ENCODE measurements around the gene CSF3.

DNA sequence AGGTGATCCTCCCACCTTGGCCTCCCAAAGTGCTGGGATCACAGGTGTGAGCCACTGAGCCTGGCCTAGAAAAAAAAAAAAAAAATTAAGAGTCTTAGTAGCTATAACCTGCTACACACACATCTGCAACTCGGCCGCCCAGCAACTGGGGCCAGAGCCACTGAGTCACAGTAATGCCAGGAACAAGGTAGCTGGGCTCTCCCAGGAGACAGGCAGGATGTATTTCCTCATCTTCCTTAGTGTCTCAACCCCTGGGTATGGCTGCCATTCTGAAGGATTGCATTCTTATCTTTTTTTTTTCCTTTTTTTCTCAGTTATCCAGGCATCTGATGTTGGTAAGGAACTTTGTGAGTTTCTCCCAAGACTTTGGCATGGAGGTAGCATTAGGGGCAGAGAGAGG lies 41.7 kb upstream of the CSF3 start:
- TF ChIP-seq, protein P1, sequence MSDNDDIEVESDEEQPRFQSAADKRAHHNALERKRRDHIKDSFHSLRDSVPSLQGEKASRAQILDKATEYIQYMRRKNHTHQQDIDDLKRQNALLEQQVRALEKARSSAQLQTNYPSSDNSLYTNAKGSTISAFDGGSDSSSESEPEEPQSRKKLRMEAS (IDR thresholded peaks at IDR 0.05) = no peak
- TF ChIP-seq, protein P2, sequence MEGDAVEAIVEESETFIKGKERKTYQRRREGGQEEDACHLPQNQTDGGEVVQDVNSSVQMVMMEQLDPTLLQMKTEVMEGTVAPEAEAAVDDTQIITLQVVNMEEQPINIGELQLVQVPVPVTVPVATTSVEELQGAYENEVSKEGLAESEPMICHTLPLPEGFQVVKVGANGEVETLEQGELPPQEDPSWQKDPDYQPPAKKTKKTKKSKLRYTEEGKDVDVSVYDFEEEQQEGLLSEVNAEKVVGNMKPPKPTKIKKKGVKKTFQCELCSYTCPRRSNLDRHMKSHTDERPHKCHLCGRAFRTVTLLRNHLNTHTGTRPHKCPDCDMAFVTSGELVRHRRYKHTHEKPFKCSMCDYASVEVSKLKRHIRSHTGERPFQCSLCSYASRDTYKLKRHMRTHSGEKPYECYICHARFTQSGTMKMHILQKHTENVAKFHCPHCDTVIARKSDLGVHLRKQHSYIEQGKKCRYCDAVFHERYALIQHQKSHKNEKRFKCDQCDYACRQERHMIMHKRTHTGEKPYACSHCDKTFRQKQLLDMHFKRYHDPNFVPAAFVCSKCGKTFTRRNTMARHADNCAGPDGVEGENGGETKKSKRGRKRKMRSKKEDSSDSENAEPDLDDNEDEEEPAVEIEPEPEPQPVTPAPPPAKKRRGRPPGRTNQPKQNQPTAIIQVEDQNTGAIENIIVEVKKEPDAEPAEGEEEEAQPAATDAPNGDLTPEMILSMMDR (IDR thresholded peaks at IDR 0.05; ENCODE audit: low read depth, low read length, missing input control) = no peak
- TF ChIP-seq HNF4G (IDR thresholded peaks at IDR 0.05) (no peak), RAD21 (IDR thresholded peaks at IDR 0.05) (no peak), TAF1 (conservative IDR thresholded peaks at IDR 0.05) (no peak), EGR1 (IDR thresholded peaks at IDR 0.05; ENCODE audit: low read depth in 2 of 2) (no peak), JUND (IDR thresholded peaks at IDR 0.05) (no peak), YY1 (IDR thresholded peaks at IDR 0.05) (no peak)
- TF ChIP-seq, protein P3, sequence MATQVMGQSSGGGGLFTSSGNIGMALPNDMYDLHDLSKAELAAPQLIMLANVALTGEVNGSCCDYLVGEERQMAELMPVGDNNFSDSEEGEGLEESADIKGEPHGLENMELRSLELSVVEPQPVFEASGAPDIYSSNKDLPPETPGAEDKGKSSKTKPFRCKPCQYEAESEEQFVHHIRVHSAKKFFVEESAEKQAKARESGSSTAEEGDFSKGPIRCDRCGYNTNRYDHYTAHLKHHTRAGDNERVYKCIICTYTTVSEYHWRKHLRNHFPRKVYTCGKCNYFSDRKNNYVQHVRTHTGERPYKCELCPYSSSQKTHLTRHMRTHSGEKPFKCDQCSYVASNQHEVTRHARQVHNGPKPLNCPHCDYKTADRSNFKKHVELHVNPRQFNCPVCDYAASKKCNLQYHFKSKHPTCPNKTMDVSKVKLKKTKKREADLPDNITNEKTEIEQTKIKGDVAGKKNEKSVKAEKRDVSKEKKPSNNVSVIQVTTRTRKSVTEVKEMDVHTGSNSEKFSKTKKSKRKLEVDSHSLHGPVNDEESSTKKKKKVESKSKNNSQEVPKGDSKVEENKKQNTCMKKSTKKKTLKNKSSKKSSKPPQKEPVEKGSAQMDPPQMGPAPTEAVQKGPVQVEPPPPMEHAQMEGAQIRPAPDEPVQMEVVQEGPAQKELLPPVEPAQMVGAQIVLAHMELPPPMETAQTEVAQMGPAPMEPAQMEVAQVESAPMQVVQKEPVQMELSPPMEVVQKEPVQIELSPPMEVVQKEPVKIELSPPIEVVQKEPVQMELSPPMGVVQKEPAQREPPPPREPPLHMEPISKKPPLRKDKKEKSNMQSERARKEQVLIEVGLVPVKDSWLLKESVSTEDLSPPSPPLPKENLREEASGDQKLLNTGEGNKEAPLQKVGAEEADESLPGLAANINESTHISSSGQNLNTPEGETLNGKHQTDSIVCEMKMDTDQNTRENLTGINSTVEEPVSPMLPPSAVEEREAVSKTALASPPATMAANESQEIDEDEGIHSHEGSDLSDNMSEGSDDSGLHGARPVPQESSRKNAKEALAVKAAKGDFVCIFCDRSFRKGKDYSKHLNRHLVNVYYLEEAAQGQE (IDR thresholded peaks at IDR 0.05) = no peak

Data from liver (tissue), 3 donors.